Sigmoid colon (tissue), 7 donors: ENCODE results near the gene EIPR1. TPM values are rescaled to one million over a fixed set of nuclear protein-coding genes. Genes with fewer than 3 reads are reported as not detected.

Source experiments
- DNase-seq: peaks from one replicate; pipeline ENCODE4 v3.0.0-alpha.2; 2019
- H3K27ac ChIP-seq, 4 donors: fragments of 200-600 bp; sonication (generic); one replicate each; pipeline ENCODE4 v1.5.1; 2016 to 2019; ENCODE audit warnings: mild to moderate bottlenecking in 1 of 4
- H3K27me3 ChIP-seq, 3 donors: fragments of 200-600 bp; sonication (generic); one replicate each; pipeline ENCODE4 v1.5.1; 2019; ENCODE audit warnings: mild to moderate bottlenecking in 1 of 3
- H3K36me3 ChIP-seq, 4 donors: fragments of 200-600 bp; sonication (generic); one replicate each; pipeline ENCODE4 v1.5.1; 2016 to 2019
- H3K4me1 ChIP-seq, 4 donors: fragments of 200-600 bp; sonication (generic); one replicate each; pipeline ENCODE4 v1.5.1; 2017 to 2019
- H3K4me3 ChIP-seq, 4 donors: fragments of 200-600 bp; sonication (generic); one replicate each; pipeline ENCODE4 v1.5.1; 2017 to 2019; ENCODE audit warnings: mild to moderate bottlenecking in 2 of 4, moderate library complexity in 1 of 4
- H3K9me3 ChIP-seq, 4 donors: fragments of 200-600 bp in 3 of 4; sonication (generic) in 3 of 4; one replicate each; pipeline versions ENCODE4 v1.5.1 to v1.6.1; 2013 to 2019
- CTCF ChIP-seq, 4 experiments: fragments of 450-650 bp in 3 of 4; fragments of 200-600 bp in 1 of 4; IDR thresholded peaks; one replicate each; pipeline ENCODE4 v1.5.1; 2016 to 2019; ENCODE audit warnings: antibody characterized with exemption in 4 of 4, mild to moderate bottlenecking in 3 of 4, moderate library complexity in 2 of 4
- EP300 ChIP-seq, 4 donors: sonication (generic); formaldehyde crosslinking; IDR thresholded peaks; one replicate each; pipeline ENCODE4 v1.6.1; 2017; ENCODE audit warnings: antibody characterized with exemption in 4 of 4
- POLR2A ChIP-seq, 2 donors: fragments of 450-650 bp; IDR thresholded peaks; one replicate each; pipeline ENCODE4 v1.6.1; 2016; ENCODE audit warnings: antibody characterized with exemption in 2 of 2, mild to moderate bottlenecking in 2 of 2, moderate library complexity in 2 of 2
- POLR2AphosphoS5 ChIP-seq, 4 donors: sonication (generic); formaldehyde crosslinking; IDR thresholded peaks; one replicate each; pipeline ENCODE4 v1.6.1; 2017; ENCODE audit warnings: antibody characterized with exemption in 4 of 4
- WGBS, 2 donors: extraction: QIAGEN DNeasy Blood & Tissue Kit; methylation state at CpG; one replicate each; pipeline ENCODE4 v1.1.7; 2013; 5-methylcytosine and 5-hydroxymethylcytosine counted together
- intact Hi-C: fragments of 100-400 bp; cut with DNase I; formaldehyde crosslinking; loops from one replicate; pipeline ENCODE4 v1.15.1; 2023
- polyA plus RNA-seq, 3 donors: library from polyadenylated mRNA; stranded (reverse); fragments of 200-250 nt; gene quantifications; one replicate each; pipeline ENCODE4 v1.2.3, GENCODE V29; 2013
- total RNA-seq, 4 donors: library from RNA; depleted of rRNA; stranded (reverse); fragments of >200 nt; gene quantifications; one replicate each; pipeline ENCODE4 v1.1.0, GENCODE V29; 2016
- donor health status: healthy with polysubstance abuse.
- donor health status: Bipolar disorder and iron deficiency.
- donor health status: healthy.

EIPR1 gene
- total and polyA plus RNA-seq, 7 donors: 12.2 to 27.0 (median 20.0) TPM

GRCh38 chr2:3320910-3321605 is 56.6 kb downstream of the EIPR1 start:
- no peak for TF ChIP-seq POLR2AphosphoS5 (IDR thresholded peaks at IDR 0.05)
- TF ChIP-seq EP300 (IDR thresholded peaks at IDR 0.05): no peak
- TF ChIP-seq POLR2A (IDR thresholded peaks at IDR 0.05): no peak
- TF ChIP-seq CTCF (IDR thresholded peaks at IDR 0.05): no peak
- 85 to 87% methylated on average over 16 of the region's 16 CpGs for WGBS, 2 donors

GRCh38 chr2:3319745-3320566 is 57.7 kb downstream of the EIPR1 start:
- WGBS, 2 donors: 92 to 96% methylated on average over 26 of the region's 26 CpGs
- Histone ChIP-seq H3K4me1 (no peaks in the 10 kb centered on the region), H3K9me3 (no peaks in the 10 kb centered on the region), H3K4me3 (no peak overlapping the region), H3K27me3 (no peaks in the 10 kb centered on the region), H3K36me3 (peaks cover 0 to 4% (median 0%) of the 10 kb centered on the region in 4 donors), H3K27ac (no peak overlapping the region)
- DNase-seq: peak; percentile 19
- intact Hi-C loops: no loop called here
- TF ChIP-seq EP300 (IDR thresholded peaks at IDR 0.05) (no peak), POLR2AphosphoS5 (IDR thresholded peaks at IDR 0.05) (no peak), POLR2A (IDR thresholded peaks at IDR 0.05) (no peak), CTCF (IDR thresholded peaks at IDR 0.05) (no peak)

More at GRCh38 chr2:3320910-3321605, 56.6 kb downstream of the EIPR1 start:
- Histone ChIP-seq H3K36me3 (peaks cover 0 to 4% (median 0%) of the 10 kb centered on the region in 4 donors), H3K27ac (no peak overlapping the region), H3K27me3 (no peaks in the 10 kb centered on the region), H3K9me3 (no peaks in the 10 kb centered on the region), H3K4me1 (no peaks in the 10 kb centered on the region), H3K4me3 (no peak overlapping the region)
- DNase-seq: peak; percentile 43
- intact Hi-C loops: no loop called here

- Histone ChIP-seq H3K27me3 (no peaks in the 10 kb centered on the region), H3K4me1 (no peaks in the 10 kb centered on the region), H3K36me3 (peaks cover 0 to 4% (median 0%) of the 10 kb centered on the region in 4 donors), H3K27ac (no peak overlapping the region), H3K9me3 (no peaks in the 10 kb centered on the region), H3K4me3 (no peak overlapping the region)
- DNase-seq: peak; percentile 48
- intact Hi-C loops: no loop called here
- 89 to 98% methylated on average over 13 of the region's 13 CpGs for WGBS, 2 donors
- no peak for TF ChIP-seq CTCF (IDR thresholded peaks at IDR 0.05)
- no peak for TF ChIP-seq POLR2A (IDR thresholded peaks at IDR 0.05)
- TF ChIP-seq POLR2AphosphoS5 (IDR thresholded peaks at IDR 0.05): no peak
- TF ChIP-seq EP300 (IDR thresholded peaks at IDR 0.05): no peak
These were observed 58.5 kb downstream of the EIPR1 start for GRCh38 chr2:3319134-3319533.

GRCh38 chr2:3317871-3318590 is 59.6 kb downstream of the EIPR1 start:
- no peak for TF ChIP-seq EP300 (IDR thresholded peaks at IDR 0.05)
- TF ChIP-seq POLR2AphosphoS5 (IDR thresholded peaks at IDR 0.05): no peak
- no peak for TF ChIP-seq CTCF (IDR thresholded peaks at IDR 0.05)
- no peak for TF ChIP-seq POLR2A (IDR thresholded peaks at IDR 0.05)
- 93 to 97% methylated on average over 27 of the region's 27 CpGs for WGBS, 2 donors
- peak; percentile 54 for DNase-seq
- intact Hi-C loops: no loop called here
- H3K27me3 ChIP-seq: no peaks in the 10 kb centered on the region
- H3K9me3 ChIP-seq: no peaks in the 10 kb centered on the region
- H3K27ac ChIP-seq: no peak overlapping the region
- peaks cover 0 to 4% (median 0%) of the 10 kb centered on the region in 4 donors for H3K36me3 ChIP-seq
- no peak overlapping the region for H3K4me3 ChIP-seq
- no peaks in the 10 kb centered on the region for H3K4me1 ChIP-seq
